ENCODE data around the gene ALDOC.

DNA sequence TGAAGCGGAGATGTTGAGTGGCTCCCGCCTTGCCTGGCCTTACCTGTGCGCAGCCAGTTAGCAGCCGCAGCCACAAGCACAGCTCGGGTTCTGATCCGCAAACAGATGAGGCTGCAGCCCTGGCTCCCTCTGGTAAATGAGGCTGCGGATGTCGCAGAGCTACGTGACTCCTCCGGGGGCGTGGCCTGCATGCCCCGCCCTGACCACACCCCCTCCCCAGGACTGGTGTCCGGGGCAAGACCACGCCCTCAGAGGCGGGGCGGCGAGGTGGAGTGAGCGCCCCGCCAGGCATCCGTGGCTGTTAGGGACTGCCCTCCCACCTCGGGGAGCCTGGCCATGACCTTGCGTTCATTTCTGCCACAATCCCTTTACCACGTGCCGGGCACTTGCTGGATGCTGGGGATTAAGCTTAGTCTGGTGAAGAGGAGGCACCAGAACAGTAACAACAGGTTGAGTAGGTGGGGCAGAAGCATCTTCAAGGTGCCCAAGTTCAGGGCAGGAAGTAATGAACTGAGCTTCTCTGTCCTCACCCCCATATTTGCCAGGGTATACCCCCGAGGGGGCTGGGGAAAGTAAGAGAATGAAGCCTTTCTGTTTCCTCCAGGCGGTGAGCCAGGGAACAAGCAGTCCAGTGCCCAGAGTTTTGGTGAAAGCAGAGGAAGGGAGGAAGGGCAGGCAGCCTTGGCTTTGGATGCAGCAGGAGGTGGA, at the start of gene ALDOC:
- TF ChIP-seq, protein P1, sequence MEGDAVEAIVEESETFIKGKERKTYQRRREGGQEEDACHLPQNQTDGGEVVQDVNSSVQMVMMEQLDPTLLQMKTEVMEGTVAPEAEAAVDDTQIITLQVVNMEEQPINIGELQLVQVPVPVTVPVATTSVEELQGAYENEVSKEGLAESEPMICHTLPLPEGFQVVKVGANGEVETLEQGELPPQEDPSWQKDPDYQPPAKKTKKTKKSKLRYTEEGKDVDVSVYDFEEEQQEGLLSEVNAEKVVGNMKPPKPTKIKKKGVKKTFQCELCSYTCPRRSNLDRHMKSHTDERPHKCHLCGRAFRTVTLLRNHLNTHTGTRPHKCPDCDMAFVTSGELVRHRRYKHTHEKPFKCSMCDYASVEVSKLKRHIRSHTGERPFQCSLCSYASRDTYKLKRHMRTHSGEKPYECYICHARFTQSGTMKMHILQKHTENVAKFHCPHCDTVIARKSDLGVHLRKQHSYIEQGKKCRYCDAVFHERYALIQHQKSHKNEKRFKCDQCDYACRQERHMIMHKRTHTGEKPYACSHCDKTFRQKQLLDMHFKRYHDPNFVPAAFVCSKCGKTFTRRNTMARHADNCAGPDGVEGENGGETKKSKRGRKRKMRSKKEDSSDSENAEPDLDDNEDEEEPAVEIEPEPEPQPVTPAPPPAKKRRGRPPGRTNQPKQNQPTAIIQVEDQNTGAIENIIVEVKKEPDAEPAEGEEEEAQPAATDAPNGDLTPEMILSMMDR (IDR thresholded peaks at IDR 0.05 in 8 of 11, conservative IDR thresholded peaks at IDR 0.05 in 3 of 11) = peak in 3 of 11 experiments; percentile 6 to 21 (median 12)
- TF ChIP-seq POLR2A (IDR thresholded peaks at IDR 0.05) (peak in 2 of 3 donors; percentile 79 to 92), POLR2AphosphoS5 (IDR thresholded peaks at IDR 0.05) (peak; percentile 98 to 99 (median 98))
